H9 (cell line): ENCODE measurements around the gene RND1. TPM values are rescaled to one million over a fixed set of nuclear protein-coding genes. Genes with fewer than 3 reads are reported as not detected.

Experiments
- DNase-seq: peaks from one replicate; pipeline ENCODE4 v3.0.0-alpha.2; 2017
- H2AFZ ChIP-seq: one replicate; pipeline ENCODE4 v1.6.1; 2013; ENCODE audit warnings: mild to moderate bottlenecking, low read length, control low read depth, moderate library complexity
- H2AK5ac ChIP-seq: 2 replicates; pipeline ENCODE4 v1.6.1; 2013; ENCODE audit warnings: low read length, control low read depth, mixed read lengths; ENCODE audit not compliant: insufficient read length
- H2BK120ac ChIP-seq: one replicate; pipeline ENCODE4 v1.6.1; 2013; ENCODE audit warnings: low read depth, mild to moderate bottlenecking, low read length, control low read depth, inconsistent platforms; ENCODE audit not compliant: poor library complexity, severe bottlenecking
- H2BK12ac ChIP-seq: 2 replicates; pipeline ENCODE4 v1.6.1; 2013; ENCODE audit warnings: low read length, control low read depth, mixed read lengths, low read depth; ENCODE audit not compliant: insufficient read length
- H2BK15ac ChIP-seq: 2 replicates; pipeline ENCODE4 v1.6.1; 2013; ENCODE audit warnings: low read depth, low read length, control low read depth
- H2BK20ac ChIP-seq: one replicate; pipeline ENCODE4 v1.6.1; 2013; ENCODE audit warnings: low read depth, mild to moderate bottlenecking, low read length, control low read depth, inconsistent platforms; ENCODE audit not compliant: poor library complexity, severe bottlenecking
- H2BK5ac ChIP-seq: 2 replicates; pipeline ENCODE4 v1.6.1; 2013; ENCODE audit warnings: low read length, control low read depth, mixed read lengths; ENCODE audit not compliant: insufficient read length
- H3K14ac ChIP-seq: 2 replicates; pipeline ENCODE4 v1.6.1; 2013; ENCODE audit warnings: low read length, control low read depth; ENCODE audit not compliant: insufficient read depth
- H3K18ac ChIP-seq: 2 replicates; pipeline ENCODE4 v1.6.1; 2013; ENCODE audit warnings: low read depth, mild to moderate bottlenecking, mixed read lengths, low read length, control low read depth; ENCODE audit not compliant: insufficient read length
- H3K23ac ChIP-seq: 2 replicates; pipeline ENCODE4 v1.6.1; 2013; ENCODE audit warnings: low read length, control low read depth, mixed read lengths, low read depth; ENCODE audit not compliant: insufficient read length
- H3K23me2 ChIP-seq: 2 replicates; pipeline ENCODE4 v1.6.1; 2013; ENCODE audit warnings: low read depth, mild to moderate bottlenecking, mixed read lengths, low read length, control low read depth; ENCODE audit not compliant: insufficient read length, poor library complexity, severe bottlenecking
- H3K27ac ChIP-seq: 2 replicates; pipeline ENCODE4 v1.5.1; 2013; ENCODE audit warnings: low read length, control low read depth, mixed read lengths, low read depth; ENCODE audit not compliant: insufficient read length
- H3K27me3 ChIP-seq: 2 replicates; pipeline ENCODE4 v1.6.1; 2013; ENCODE audit warnings: low read length, control low read depth, inconsistent platforms; ENCODE audit not compliant: insufficient read depth
- H3K4ac ChIP-seq: 2 replicates; pipeline ENCODE4 v1.6.1; 2013; ENCODE audit warnings: low read depth, mild to moderate bottlenecking, control low read depth, inconsistent platforms, low read length, moderate library complexity
- H3K4me1 ChIP-seq: 2 replicates; pipeline ENCODE4 v1.6.1; 2013; ENCODE audit warnings: low read length, control low read depth, inconsistent platforms; ENCODE audit not compliant: insufficient read depth
- H3K4me2 ChIP-seq: 2 replicates; pipeline ENCODE4 v1.6.1; 2013; ENCODE audit warnings: low read length, control low read depth, mixed read lengths; ENCODE audit not compliant: insufficient read length, insufficient read depth
- H3K56ac ChIP-seq: 2 replicates; pipeline ENCODE4 v1.6.1; 2013; ENCODE audit warnings: low read depth, mild to moderate bottlenecking, mixed read lengths, low read length, control low read depth; ENCODE audit not compliant: insufficient read length
- H3K79me1 ChIP-seq: 2 replicates; pipeline ENCODE4 v1.6.1; 2013; ENCODE audit warnings: low read depth, mild to moderate bottlenecking, moderate library complexity, low read length, control low read depth, inconsistent platforms; ENCODE audit not compliant: insufficient read depth, poor library complexity, severe bottlenecking
- H3K79me2 ChIP-seq: 2 replicates; pipeline ENCODE4 v1.6.1; 2013; ENCODE audit warnings: low read length, control low read depth, inconsistent platforms; ENCODE audit not compliant: insufficient read depth
- H3K9ac ChIP-seq: 2 replicates; pipeline ENCODE4 v1.6.1; 2013; ENCODE audit warnings: low read length, control low read depth, mixed read lengths; ENCODE audit not compliant: insufficient read length; ENCODE audit errors: extremely low read depth
- H3K9me3 ChIP-seq: one replicate; pipeline ENCODE4 v1.6.1; 2013; ENCODE audit warnings: low read depth, low read length, inconsistent platforms; ENCODE audit not compliant: control insufficient read depth
- H3T11ph ChIP-seq: one replicate; pipeline ENCODE4 v1.6.1; 2013; ENCODE audit warnings: mild to moderate bottlenecking, low read length, control low read depth, inconsistent platforms
- H4K20me1 ChIP-seq: one replicate; pipeline ENCODE4 v1.6.1; 2013; ENCODE audit not compliant: control insufficient read depth, insufficient read length, insufficient read depth
- H4K5ac ChIP-seq: 2 replicates; pipeline ENCODE4 v1.6.1; 2013; ENCODE audit warnings: low read depth, mild to moderate bottlenecking, mixed read lengths, low read length, control low read depth; ENCODE audit not compliant: insufficient read length
- H4K8ac ChIP-seq: replicated peaks from 2 replicates; pipeline ENCODE4 v1.6.1; 2013; ENCODE audit warnings: low read length, control low read depth, mixed read lengths, low read depth; ENCODE audit not compliant: insufficient read length
- H4K91ac ChIP-seq: 2 replicates; pipeline ENCODE4 v1.6.1; 2013; ENCODE audit warnings: low read depth, mild to moderate bottlenecking, moderate library complexity, mixed read lengths, low read length, control low read depth; ENCODE audit not compliant: insufficient read length
- H3K27ac Mint-ChIP-seq, 3 experiments: 2 replicates in 2 of 3; 3 replicates in 1 of 3; pipeline ENCODE4 v1.8.0; 2020 to 2021; ENCODE audit warnings: mixed read lengths in 3 of 3, mild to moderate bottlenecking in 1 of 3, moderate library complexity in 1 of 3
- H3K27me3 Mint-ChIP-seq: 2 replicates; pipeline ENCODE4 v1.8.0; 2021; ENCODE audit warnings: low read depth, mild to moderate bottlenecking, moderate library complexity, mixed read lengths
- H3K36me3 Mint-ChIP-seq, 3 experiments: 2 replicates in 2 of 3; 3 replicates in 1 of 3; pipeline ENCODE4 v1.8.0; 2020 to 2021; ENCODE audit warnings: low read depth in 3 of 3, mixed read lengths in 3 of 3; ENCODE audit not compliant: insufficient read depth in 1 of 3
- H3K4me1 Mint-ChIP-seq, 2 experiments: 2 replicates each; pipeline ENCODE4 v1.8.0; 2020; ENCODE audit warnings: mixed read lengths in 2 of 2
- H3K4me3 Mint-ChIP-seq, 2 experiments: 2 replicates in 1 of 2; 3 replicates in 1 of 2; pipeline ENCODE4 v1.8.0; 2020 to 2021; ENCODE audit warnings: mild to moderate bottlenecking in 2 of 2, mixed read lengths in 2 of 2, moderate library complexity in 1 of 2
- H3K9me3 Mint-ChIP-seq, 2 experiments: 2 replicates in 1 of 2; 3 replicates in 1 of 2; pipeline ENCODE4 v1.8.0; 2020; ENCODE audit warnings: mild to moderate bottlenecking in 2 of 2, mixed read lengths in 2 of 2, moderate library complexity in 1 of 2
- WGBS: extraction: QIAGEN DNeasy Blood & Tissue Kit; methylation state at CpG from one replicate; pipeline ENCODE4 v1.1.7; 2013; ENCODE audit warnings: missing lambda C conversion rate, low lambda C conversion rate, mixed read lengths; ENCODE audit not compliant: insufficient read length; ENCODE audit errors: extremely low coverage; 5-methylcytosine and 5-hydroxymethylcytosine counted together
- total RNA-seq: library from RNA; stranded (reverse); gene quantifications from 2 replicates; pipeline ENCODE4 v1.2.1, GENCODE V29; 2021
- TF ChIP-seq, protein P1 (sequence below): fragments of 200-600 bp; sonication (generic); conservative IDR thresholded peaks from 3 replicates; pipeline ENCODE4 v1.8.0; 2021; ENCODE audit warnings: antibody characterized with exemption, mild to moderate bottlenecking

Gene RND1
- total RNA-seq, 1 experiment from 2014 or later, result 9.7 TPM

GRCh38 chr12:48880647-48881046, 15.0 kb upstream of the RND1 start:
- TF ChIP-seq, protein P1, sequence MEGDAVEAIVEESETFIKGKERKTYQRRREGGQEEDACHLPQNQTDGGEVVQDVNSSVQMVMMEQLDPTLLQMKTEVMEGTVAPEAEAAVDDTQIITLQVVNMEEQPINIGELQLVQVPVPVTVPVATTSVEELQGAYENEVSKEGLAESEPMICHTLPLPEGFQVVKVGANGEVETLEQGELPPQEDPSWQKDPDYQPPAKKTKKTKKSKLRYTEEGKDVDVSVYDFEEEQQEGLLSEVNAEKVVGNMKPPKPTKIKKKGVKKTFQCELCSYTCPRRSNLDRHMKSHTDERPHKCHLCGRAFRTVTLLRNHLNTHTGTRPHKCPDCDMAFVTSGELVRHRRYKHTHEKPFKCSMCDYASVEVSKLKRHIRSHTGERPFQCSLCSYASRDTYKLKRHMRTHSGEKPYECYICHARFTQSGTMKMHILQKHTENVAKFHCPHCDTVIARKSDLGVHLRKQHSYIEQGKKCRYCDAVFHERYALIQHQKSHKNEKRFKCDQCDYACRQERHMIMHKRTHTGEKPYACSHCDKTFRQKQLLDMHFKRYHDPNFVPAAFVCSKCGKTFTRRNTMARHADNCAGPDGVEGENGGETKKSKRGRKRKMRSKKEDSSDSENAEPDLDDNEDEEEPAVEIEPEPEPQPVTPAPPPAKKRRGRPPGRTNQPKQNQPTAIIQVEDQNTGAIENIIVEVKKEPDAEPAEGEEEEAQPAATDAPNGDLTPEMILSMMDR, result no peak
- H2BK15ac ChIP-seq, result no peak overlapping the region
- H4K91ac ChIP-seq, result no peak overlapping the region
- no peak for DNase-seq
- no peaks in the 10 kb centered on the region for H4K20me1 ChIP-seq
- H3K27me3 ChIP-seq, result no peaks in the 10 kb centered on the region
- no peak overlapping the region for H2AK5ac ChIP-seq
- H3K4me1 Mint-ChIP-seq, result peaks cover 28 to 47% of the 10 kb centered on the region in 2 experiments
- H3K79me1 ChIP-seq, result no peaks in the 10 kb centered on the region
- no peaks in the 10 kb centered on the region for H3K9me3 Mint-ChIP-seq
- no peak overlapping the region for H3K4ac ChIP-seq
- H3K4me1 ChIP-seq, result peaks cover 4% of the 10 kb centered on the region; the same call in 1 of the 2 replicates
- no peak overlapping the region for H3K4me3 Mint-ChIP-seq
- no peak overlapping the region for H4K5ac ChIP-seq
- no peak overlapping the region for H3K9ac ChIP-seq
- no peak overlapping the region for H2AFZ ChIP-seq
- no peaks in the 10 kb centered on the region for H3K79me2 ChIP-seq
- H3K23ac ChIP-seq, result no peak overlapping the region
- no peaks in the 10 kb centered on the region for H3K23me2 ChIP-seq
- no peaks in the 10 kb centered on the region for H3K36me3 Mint-ChIP-seq
- H2BK5ac ChIP-seq, result no peak overlapping the region
- no peaks in the 10 kb centered on the region for H3K9me3 ChIP-seq
- H3T11ph ChIP-seq, result no peak overlapping the region
- no peak overlapping the region for H3K14ac ChIP-seq
- no CpG with 5 or more reads among the region's 9 CpGs for WGBS
- peaks cover 17% of the 10 kb centered on the region for H3K27me3 Mint-ChIP-seq
- no peak overlapping the region for H2BK20ac ChIP-seq
- H3K27ac ChIP-seq, result no peak overlapping the region
- H4K8ac ChIP-seq, result no peak overlapping the region
- no peak overlapping the region for H3K27ac Mint-ChIP-seq
- H2BK12ac ChIP-seq, result no peak overlapping the region
- no peak overlapping the region for H2BK120ac ChIP-seq
- no peak overlapping the region for H3K4me2 ChIP-seq
- no peak overlapping the region for H3K18ac ChIP-seq
- H3K56ac ChIP-seq, result no peak overlapping the region
